Upper lobe of left lung (tissue), 6 donors: Measurements from ENCODE around the gene KIF25. TPM values are rescaled to one million over a fixed set of nuclear protein-coding genes. Genes with fewer than 3 reads are reported as not detected.

Experiments
- ATAC-seq, 2 donors: fragments of 200-7000 bp; cut with Tn5 transposase; one replicate each; pipeline ENCODE4 v1.9.1; 2022; ENCODE audit warnings: mild to moderate bottlenecking in 2 of 2, moderate library complexity in 2 of 2; ENCODE audit not compliant: low FRiP score in 2 of 2
- DNase-seq, 2 donors: peaks; one replicate each; pipeline ENCODE4 v3.0.0-alpha.2; 2019 to 2020
- H3K27ac ChIP-seq, 4 donors: fragments of 200-600 bp; sonication (generic); one replicate each; pipeline ENCODE4 v1.5.1; 2016 to 2019
- H3K27me3 ChIP-seq, 4 donors: fragments of 200-600 bp; sonication (generic); one replicate each; pipeline ENCODE4 v1.5.1; 2017 to 2019
- H3K36me3 ChIP-seq, 4 donors: fragments of 200-600 bp; sonication (generic); one replicate each; pipeline ENCODE4 v1.5.1; 2016 to 2019
- H3K4me1 ChIP-seq, 4 donors: fragments of 200-600 bp; sonication (generic); one replicate each; pipeline ENCODE4 v1.5.1; 2018 to 2019
- H3K4me3 ChIP-seq, 4 donors: fragments of 200-600 bp; sonication (generic); one replicate each; pipeline ENCODE4 v1.5.1; 2017 to 2019; ENCODE audit warnings: mild to moderate bottlenecking in 2 of 4, moderate library complexity in 1 of 4
- H3K9me3 ChIP-seq, 4 donors: fragments of 200-600 bp; sonication (generic); one replicate each; pipeline ENCODE4 v1.5.1; 2018 to 2019
- EP300 ChIP-seq, 4 donors: sonication (generic); formaldehyde crosslinking; IDR thresholded peaks; one replicate each; pipeline ENCODE4 v1.5.1; 2017; ENCODE audit warnings: antibody characterized with exemption in 4 of 4, control low read depth in 2 of 4
- POLR2A ChIP-seq, 4 donors: fragments of 450-650 bp; IDR thresholded peaks; one replicate each; pipeline ENCODE4 v1.5.1; 2016 to 2017; ENCODE audit warnings: antibody characterized with exemption in 4 of 4, mild to moderate bottlenecking in 2 of 4
- POLR2AphosphoS5 ChIP-seq, 2 donors: sonication (generic); formaldehyde crosslinking; IDR thresholded peaks; one replicate each; pipeline ENCODE4 v1.5.1; 2017; ENCODE audit warnings: antibody characterized with exemption in 2 of 2
- WGBS, 2 donors: methylation state at CpG; one replicate each; pipeline ENCODE4 v1.1.5; 2017 to 2018; 5-methylcytosine and 5-hydroxymethylcytosine counted together
- total RNA-seq, 6 donors: library from RNA; depleted of rRNA in 4 of 6; stranded (reverse); fragments of >200 nt in 4 of 6; gene quantifications; one replicate each; pipeline versions ENCODE4 v1.1.0 to v1.2.1, GENCODE V29; 2016 to 2021
- TF ChIP-seq, protein P1 (sequence below), 6 experiments: fragments of 450-650 bp in 4 of 6; fragments of 200-600 bp in 2 of 6; sonication (generic) in 2 of 6; IDR thresholded peaks; one replicate each; pipeline ENCODE4 v1.5.1; 2016 to 2019; ENCODE audit warnings: antibody characterized with exemption in 6 of 6
- donor health status: DM: no; HTN: no; CAD: no; lungs with moderate emphysema.
- donor health status: DM: no; HTN: yes; CAD: no; lungs with severe emphysema.

The KIF25 gene
- total RNA-seq, 6 donors from 2014 or later = 0.17 to 0.54 (median 0.30) TPM; not detected in 3

- H3K27ac ChIP-seq = no peak overlapping the region
- no peaks in the 10 kb centered on the region for H3K27me3 ChIP-seq
- no peaks in the 10 kb centered on the region for H3K36me3 ChIP-seq
- H3K9me3 ChIP-seq = no peaks in the 10 kb centered on the region
- DNase-seq = no peak
- no peak for ATAC-seq
- 71 to 75% methylated on average over 3 of the region's 3 CpGs for WGBS, 2 donors
- TF ChIP-seq POLR2AphosphoS5 (IDR thresholded peaks at IDR 0.05) (no peak), POLR2A (IDR thresholded peaks at IDR 0.05) (no peak), EP300 (IDR thresholded peaks at IDR 0.05) (no peak)
- TF ChIP-seq, protein P1, sequence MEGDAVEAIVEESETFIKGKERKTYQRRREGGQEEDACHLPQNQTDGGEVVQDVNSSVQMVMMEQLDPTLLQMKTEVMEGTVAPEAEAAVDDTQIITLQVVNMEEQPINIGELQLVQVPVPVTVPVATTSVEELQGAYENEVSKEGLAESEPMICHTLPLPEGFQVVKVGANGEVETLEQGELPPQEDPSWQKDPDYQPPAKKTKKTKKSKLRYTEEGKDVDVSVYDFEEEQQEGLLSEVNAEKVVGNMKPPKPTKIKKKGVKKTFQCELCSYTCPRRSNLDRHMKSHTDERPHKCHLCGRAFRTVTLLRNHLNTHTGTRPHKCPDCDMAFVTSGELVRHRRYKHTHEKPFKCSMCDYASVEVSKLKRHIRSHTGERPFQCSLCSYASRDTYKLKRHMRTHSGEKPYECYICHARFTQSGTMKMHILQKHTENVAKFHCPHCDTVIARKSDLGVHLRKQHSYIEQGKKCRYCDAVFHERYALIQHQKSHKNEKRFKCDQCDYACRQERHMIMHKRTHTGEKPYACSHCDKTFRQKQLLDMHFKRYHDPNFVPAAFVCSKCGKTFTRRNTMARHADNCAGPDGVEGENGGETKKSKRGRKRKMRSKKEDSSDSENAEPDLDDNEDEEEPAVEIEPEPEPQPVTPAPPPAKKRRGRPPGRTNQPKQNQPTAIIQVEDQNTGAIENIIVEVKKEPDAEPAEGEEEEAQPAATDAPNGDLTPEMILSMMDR (IDR thresholded peaks at IDR 0.05) = no peak
- no peak overlapping the region for H3K4me3 ChIP-seq
- no peaks in the 10 kb centered on the region for H3K4me1 ChIP-seq
Measured at GRCh38 chr6:167980911-167981580, 16.4 kb upstream of the KIF25 start.

GRCh38 chr6:167981916-167982462, 15.5 kb upstream of the KIF25 start:
- TF ChIP-seq POLR2AphosphoS5 (IDR thresholded peaks at IDR 0.05) (no peak), EP300 (IDR thresholded peaks at IDR 0.05) (no peak), POLR2A (IDR thresholded peaks at IDR 0.05) (no peak)
- TF ChIP-seq, protein P1 (IDR thresholded peaks at IDR 0.05) = no peak
- no peaks in the 10 kb centered on the region for H3K27me3 ChIP-seq
- no peaks in the 10 kb centered on the region for H3K4me1 ChIP-seq
- no peaks in the 10 kb centered on the region for H3K36me3 ChIP-seq
- ATAC-seq (no peak), DNase-seq (no peak)
- 82 to 86% methylated on average over 7 of the region's 7 CpGs for WGBS, 2 donors
- H3K4me3 ChIP-seq = no peak overlapping the region
- H3K9me3 ChIP-seq = no peaks in the 10 kb centered on the region
- H3K27ac ChIP-seq = no peak overlapping the region

GRCh38 chr6:167984144-167984719, 13.2 kb upstream of the KIF25 start:
- Histone ChIP-seq H3K4me1 (no peaks in the 10 kb centered on the region), H3K4me3 (no peak overlapping the region), H3K9me3 (no peaks in the 10 kb centered on the region), H3K36me3 (no peaks in the 10 kb centered on the region), H3K27me3 (no peaks in the 10 kb centered on the region), H3K27ac (no peak overlapping the region)
- ATAC-seq = no peak
- WGBS, 2 donors = 92 to 93% methylated on average over 9 to 11 of the region's 11 CpGs
- TF ChIP-seq EP300 (IDR thresholded peaks at IDR 0.05) = no peak
- TF ChIP-seq, protein P1 (IDR thresholded peaks at IDR 0.05) = no peak
- no peak for TF ChIP-seq POLR2A (IDR thresholded peaks at IDR 0.05)
- no peak for TF ChIP-seq POLR2AphosphoS5 (IDR thresholded peaks at IDR 0.05)
- no peak for DNase-seq

DNA sequence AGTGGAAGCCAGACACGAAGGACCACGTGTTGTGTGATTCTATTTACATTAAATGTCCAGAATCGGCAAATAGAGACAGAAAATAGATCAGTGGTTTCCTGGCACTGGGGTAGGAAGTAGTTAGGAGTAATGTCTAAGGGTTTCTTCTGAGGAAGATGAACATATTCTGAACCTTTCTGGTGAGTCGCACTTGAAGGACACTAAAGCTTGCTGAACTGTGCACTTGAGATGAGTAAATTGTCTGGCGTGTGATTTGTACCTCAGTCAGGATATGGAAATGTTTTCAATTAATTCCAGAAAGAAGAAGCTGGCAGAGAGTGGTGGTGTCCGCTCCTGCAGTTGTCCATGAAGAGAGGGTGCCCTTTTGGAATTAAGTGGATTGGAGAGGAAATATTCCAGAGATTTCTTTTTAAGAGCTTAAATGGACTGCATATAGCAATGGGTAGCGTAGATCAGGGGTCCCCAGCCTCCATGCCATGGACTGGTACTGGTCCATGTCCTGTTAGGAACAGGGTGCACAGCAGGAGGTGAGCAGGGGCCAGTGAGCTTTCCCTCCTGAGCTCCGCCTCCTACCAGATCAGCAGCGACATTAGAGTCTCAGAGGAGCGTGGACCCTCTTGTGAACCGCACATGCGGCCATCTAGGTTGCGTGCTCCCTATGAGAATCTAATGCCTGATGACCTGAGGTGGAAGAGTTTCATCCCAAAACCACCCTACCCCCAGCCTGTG, 12.4 kb upstream of the KIF25 start:
- no peaks in the 10 kb centered on the region for H3K9me3 ChIP-seq
- no peak for ATAC-seq
- H3K27me3 ChIP-seq = no peaks in the 10 kb centered on the region
- H3K4me1 ChIP-seq = no peaks in the 10 kb centered on the region
- no peaks in the 10 kb centered on the region for H3K36me3 ChIP-seq
- TF ChIP-seq POLR2A (IDR thresholded peaks at IDR 0.05) = no peak
- no peak for TF ChIP-seq EP300 (IDR thresholded peaks at IDR 0.05)
- no peak for TF ChIP-seq POLR2AphosphoS5 (IDR thresholded peaks at IDR 0.05)
- TF ChIP-seq, protein P1 (IDR thresholded peaks at IDR 0.05) = no peak
- no peak overlapping the region for H3K4me3 ChIP-seq
- DNase-seq = no peak
- H3K27ac ChIP-seq = no peak overlapping the region
- 92 to 94% methylated on average over 13 of the region's 13 CpGs for WGBS, 2 donors
